Stimulated activated CD4-positive, alpha-beta T cell treated with anti-CD3 and anti-CD28 coated beads, Interleukin-1b, Interleukin-23, amount 100 ng/mL, for 1 hour (primary cell): ENCODE data around the gene CDON.

Experiments
- DNase-seq, 2 donors: peaks; one replicate each; pipeline ENCODE4 v3.0.0-alpha.2; 2020; ENCODE audit warnings: low read depth in 2 of 2

The CDON gene

DNA sequence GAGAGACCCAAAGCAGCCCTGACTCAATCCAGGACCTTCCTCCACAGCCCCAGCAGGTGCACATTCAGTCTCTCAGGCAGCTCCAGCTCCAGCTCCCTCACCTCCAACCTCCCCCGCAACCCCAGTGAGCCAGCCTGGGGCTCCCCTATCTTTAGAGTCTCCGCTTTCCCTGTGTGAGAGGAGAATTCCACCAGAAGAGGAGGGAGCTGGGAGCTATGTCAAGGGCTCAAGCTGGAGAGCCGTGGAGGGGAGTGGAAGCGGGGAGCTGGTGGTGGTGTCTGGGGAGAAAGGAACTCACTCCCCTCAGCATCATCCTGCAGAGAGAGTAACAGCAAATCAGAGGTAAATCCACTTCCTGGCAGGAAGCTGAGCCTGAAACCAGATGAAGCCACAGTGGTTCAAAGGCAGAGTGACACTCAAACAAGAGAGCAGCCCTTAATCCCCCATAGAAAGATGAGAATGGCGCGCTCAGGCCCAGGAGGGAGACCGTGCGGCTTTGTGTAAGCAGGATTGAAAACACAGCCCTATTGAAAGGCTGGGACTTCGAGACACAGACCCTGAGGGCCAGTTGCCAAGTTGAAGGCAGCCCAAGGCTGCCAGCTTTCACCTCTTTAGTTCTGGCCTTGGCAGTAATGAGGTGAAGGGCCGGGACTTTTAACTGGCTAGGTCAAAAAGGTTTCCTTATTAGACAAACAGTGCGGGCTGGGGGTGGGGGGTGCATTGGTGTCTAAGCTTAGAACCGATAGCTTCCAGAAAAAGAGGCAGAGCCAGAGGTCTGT is 21.4 kb upstream of the CDON start:
- no peak for DNase-seq

DNA sequence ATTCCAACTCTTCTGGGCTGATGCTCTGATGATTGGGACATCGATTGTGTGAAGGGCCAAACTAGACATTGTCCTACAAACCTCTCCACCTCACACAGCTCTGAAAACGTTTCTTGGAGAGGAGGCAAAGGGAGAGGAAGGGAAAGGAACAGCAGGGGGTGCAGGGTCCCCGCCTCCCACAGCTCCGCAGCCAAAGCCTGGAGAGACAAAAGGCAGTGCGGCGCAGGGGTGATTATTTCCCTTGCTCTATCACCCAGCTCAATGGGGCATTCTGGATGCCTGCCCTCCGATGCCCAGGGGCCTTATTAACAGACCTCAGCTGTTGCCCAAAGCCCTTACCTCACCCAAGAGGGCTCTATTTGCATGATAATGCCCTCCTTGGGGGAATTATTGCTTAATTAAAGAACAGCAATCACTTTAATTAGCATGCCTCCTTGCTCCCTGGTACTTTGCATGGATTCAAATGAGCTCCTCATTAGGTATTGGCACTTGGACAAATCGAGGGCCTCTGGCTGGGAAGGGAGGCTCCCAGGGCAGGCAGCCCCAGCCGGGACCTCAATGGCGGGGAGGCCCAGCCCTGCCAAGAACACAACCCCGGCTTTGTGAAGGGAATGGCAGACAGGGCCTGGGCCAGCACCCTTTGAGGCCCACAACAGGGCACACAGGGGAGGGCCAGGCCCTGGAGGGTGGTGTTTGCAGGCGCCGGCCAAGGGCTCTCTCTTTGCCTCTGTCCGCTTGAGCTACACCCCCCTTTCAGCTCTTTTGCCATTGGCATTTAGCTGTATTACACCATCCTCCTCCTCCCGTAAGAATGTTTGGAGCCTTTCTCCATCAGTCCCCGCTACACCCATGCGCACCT is 19.8 kb upstream of the CDON start:
- DNase-seq = no peak

DNA sequence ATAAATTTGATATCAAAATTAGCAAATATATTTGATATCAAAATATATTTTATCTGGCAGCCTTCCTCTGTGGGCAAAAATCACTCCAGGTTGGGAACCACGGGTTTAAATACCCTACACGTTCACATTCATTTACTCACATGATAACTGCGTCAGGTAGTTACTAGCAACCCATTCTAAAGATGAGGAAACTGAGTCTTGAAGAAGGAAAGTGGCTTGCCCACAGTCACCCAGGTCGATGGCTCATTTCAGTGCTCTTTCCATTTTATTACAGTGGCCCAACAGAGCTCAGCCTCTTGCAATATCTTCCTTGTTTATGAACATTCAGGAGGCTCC is 19.2 kb upstream of the CDON start:
- no peak for DNase-seq

DNA sequence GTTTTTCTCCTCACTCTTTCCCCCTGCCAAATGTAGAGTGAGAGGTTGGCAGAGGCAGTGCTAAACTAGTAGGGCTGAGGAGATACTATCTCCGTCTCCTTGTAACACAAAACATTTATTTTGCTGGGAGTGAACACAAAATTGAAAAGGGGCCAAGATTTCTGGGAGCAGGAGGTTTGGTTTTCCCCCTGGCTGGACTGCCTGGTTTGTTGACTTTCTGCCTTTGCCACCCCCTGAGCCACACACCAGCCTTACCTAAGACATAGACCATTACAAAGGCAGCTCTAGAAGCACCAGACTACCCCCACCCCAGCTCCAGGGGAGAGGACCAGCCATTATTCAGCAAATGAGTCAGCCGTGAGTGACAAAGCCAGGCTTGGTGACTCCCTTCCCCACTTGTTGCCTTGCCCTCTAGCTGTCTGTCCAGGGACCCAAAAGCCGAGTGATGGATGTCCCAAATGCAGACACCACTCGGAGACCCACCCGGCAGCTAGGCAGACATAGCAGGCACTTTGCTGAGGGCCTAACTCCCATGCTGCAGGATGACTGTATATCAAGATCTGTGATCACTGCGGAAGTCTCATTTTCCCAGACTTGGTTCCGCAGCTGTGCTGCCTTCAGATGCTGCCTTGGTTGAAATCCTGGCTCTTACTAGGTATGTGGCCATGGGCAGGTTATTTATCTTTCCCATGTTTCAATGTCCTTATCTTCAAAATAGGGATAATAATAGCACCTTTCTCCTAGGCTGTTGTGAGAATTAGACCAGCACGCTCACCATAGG is 17.7 kb upstream of the CDON start:
- no peak for DNase-seq

DNA sequence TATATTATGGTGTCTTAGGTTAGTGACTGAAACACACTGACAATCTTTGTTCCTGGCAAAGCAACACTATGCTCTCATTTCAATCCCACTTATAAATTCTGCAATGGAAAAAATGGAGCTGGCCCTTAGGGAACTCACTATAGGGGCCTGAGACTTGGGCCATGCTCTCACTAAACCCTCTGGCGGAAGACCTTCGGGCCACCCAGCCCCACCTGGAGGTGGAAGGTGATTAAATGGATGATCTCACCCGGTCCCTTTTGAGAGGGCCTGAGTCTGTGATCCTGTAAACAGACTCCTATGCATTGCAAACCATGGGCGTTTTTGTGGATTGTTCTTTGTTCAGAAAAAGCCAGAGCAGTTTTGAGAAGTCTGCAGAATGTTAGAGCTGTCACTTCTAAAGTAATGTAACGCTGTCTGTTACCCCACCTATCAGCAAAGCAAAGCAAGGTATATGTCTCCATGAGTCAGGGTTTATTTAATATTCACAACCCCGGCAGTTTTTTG is 17.0 kb upstream of the CDON start:
- DNase-seq = no peak

DNA sequence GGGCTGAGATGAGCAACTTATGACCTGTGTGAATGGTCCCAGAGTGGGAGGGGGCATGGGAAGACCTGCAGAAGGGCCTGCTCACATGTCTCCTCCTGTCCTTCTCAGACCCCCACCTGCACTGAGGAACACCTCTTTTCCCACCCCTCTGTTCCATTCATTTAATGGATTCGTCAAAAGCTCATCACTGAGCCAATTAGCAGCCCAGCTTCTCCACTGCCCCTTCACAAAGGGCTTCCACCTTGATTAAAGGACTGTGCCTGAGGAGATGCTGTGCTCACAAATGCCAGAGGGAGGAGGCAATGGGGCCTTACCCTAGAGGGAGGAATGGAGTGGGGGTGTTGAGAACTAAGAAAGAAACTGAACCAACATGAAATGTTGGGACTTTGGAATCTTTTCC is 14.0 kb upstream of the CDON start:
- no peak for DNase-seq

DNA sequence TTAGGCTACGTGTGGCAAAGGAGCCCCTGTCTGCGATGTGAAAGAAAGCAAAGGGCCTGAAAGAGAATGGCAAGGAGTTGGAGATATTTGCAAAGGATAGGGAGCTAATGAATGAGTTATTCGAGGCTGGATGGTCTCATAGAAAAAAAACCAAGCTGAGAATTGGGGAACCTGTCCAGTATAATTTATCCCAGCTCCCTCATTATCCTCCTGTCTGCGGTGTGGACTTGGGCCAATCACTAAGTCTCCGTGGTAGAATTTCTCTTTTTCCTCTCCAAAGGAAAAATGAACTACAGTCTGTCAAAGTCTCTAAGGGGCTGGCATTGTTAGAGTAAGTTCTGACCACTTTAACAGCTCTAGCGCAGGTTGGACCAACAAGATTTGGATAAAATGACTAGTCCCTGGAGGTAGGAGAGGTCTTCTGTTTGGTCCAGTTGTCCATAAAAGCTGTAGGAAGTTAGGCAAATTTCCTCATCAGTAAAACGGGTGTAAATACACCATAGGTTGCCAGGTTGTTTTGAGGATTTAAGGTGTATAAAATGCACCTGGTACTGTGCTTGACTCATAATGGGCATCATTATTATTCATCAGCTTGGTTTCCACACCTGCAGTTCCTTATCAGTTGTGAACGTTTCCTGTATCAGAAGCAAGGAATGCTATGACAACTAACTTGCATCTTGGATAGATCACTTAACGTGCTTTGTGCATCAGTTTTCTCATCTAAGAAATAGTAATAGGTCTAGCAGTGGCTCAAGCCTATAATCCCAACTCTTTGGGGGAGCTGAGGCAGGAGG is 10.3 kb upstream of the CDON start:
- DNase-seq = no peak

DNA sequence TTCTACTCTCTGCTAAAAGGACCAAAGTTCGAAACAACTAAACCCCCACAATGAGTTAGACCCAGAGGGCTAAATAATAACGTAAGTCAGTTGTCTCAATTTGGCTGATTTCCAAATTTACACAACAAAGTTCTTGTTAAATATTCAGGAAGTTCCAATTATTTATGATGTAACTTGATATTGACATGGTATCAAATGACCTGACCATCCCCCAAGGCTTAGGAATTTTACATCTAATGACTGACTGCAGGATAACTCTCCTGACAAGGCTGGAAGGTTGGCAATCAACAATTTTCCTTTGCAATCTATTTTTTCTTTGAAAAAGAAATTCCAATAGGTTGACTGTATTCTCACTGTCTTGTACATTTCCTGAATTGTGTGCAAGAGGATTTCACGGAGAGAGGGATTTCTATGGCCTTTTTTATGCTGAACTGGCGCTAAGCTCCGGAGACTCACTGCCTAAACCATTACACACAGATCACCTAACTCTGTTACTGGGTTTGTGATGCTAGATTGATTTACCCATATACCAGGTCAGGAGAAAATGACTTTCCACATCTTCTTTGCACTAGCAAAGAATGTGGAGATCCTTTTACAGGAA is 9.6 kb upstream of the CDON start:
- no peak for DNase-seq

DNA sequence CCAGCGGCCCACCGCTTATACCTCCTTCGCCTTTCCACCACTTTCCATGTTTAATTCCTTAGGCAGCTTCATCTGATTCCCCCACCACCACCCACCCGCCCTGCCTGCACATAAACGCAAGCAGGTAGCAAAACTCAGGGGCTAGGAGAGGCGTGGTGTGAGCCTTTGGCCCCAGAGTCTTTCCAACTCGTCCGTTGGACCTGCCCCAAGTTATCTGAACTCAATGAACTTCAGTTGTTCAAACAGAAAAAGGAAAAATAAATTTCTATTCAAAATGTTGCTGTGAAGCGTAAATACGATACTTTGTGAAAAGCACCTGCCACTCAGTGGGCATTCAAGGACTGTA is 814 bp upstream of the CDON start:
- no peak for DNase-seq

DNA sequence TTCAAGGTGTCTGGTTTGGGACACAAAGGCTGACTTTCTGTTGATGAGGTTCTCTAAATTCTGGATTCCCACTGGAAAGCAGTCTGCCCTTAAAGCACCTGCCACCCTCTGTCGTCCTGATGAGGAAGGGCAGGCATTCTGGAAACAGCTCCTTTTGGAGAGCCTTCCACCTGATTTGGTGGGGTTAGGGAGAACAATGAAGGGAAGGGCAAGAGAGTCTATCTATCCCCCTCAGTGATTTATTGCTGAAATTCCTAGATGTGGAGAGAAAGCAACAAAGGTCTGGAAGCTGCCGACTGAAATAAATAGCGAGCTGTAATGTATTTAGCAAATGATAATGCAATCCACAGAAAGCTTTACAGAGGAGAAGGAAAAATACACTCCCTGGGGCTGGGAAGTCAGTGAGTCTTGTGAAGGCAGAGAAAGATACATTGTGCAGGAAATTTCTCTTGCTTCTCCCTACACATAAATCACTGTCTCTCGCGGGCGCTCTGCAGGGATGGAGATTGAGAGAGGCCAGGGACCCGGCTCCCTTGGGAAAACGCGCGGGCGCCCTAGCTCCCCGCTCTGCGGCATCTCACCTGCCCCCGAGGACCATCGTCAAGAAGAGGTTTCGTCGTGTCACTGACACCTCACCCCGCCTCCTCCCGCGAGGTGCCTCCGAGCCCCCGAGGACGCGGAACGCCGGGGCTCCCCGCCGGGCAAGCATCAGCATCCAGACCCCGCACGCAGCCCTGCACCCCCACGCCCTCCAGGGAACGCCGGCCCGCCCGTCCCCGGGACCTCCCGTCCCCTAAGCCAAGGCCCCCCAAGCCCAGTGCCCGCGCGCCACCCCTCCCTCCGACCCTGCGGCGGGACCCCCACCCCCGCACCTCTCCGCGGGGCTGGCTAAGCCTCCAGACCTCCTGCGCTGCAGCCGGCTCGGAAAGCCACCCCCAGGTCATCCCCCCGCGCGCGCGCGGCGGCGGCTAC is 673 bp downstream of the CDON start:
- no peak for DNase-seq

DNA sequence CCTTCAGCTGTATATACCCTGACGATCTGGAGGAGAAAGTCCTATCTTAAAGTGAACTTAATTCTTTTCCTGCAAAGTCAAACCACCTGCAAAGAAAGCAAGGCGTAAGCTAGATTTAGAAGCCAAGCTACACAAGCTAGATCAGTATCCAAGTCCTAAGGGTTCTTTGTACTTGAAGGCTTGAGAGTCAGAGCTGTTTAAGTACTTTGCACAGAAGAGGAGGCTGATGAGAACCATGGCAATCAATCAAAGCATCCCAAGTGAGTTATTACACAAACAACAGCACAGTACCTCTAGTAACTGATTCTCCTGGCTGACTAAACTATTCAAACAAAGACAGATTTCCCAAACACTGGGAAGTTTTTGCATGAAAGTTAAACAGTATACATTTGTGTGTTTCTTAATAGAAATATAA is 1.9 kb downstream of the CDON start:
- DNase-seq = no peak

DNA sequence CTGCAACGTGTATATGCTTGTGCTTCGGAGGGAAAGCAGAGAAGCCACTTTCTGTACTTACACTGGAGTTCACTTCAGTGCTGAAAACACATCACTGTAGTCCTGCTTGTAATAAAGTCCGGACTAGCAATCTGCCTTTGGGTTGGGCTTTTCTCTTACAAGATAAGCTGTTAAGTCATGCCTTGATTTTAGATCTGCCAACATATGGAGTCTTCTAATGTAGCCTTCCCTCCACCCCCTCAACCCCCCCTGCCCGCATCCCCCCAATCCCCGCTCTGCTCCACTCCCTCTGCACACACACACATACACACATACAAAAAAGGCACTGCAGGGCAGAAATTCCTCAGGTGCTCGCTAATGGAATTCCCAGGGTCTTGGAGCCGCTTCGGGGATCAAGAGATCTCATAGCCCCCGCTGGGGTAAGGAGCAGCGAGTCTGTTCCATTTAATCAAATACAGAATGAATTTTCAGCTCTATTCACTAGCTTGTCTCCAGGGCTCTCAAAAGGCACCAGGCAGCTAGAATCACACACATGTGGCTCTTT is 3.4 kb downstream of the CDON start:
- DNase-seq = no peak

DNA sequence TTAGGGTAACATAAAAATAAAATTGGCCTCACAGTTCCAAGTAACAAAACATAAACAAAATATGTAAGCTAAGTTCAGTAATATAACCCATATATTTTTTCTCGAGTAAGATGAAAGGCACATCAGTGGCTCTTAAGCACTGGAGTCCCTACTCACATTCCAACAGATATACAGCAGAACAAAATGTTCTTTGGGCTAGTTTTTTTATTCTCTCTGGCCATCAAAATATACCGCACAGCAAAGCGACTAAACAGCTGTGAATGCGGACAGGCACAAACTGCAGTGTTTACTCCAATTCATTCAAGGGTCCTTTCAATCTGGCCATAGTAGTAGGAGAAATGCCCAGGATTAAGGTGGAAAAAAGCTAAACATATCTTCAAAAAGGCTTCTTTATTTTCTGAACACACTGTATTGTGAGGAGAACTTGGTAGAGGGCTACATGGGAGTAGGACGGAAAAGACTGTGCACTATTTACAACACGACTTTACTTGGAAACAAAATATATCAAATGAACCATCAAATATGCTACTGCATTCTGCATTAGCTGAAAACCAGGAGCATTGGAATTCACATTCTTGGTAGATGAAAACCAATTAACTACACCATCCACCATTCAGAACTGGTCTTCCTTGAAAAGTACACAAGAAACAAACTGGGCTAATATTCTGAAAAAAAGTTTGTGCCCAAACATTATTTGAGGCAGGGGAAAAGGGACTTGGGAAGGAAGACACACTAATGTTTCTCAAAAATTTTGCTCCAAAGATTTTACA is 4.4 kb downstream of the CDON start:
- DNase-seq = no peak

DNA sequence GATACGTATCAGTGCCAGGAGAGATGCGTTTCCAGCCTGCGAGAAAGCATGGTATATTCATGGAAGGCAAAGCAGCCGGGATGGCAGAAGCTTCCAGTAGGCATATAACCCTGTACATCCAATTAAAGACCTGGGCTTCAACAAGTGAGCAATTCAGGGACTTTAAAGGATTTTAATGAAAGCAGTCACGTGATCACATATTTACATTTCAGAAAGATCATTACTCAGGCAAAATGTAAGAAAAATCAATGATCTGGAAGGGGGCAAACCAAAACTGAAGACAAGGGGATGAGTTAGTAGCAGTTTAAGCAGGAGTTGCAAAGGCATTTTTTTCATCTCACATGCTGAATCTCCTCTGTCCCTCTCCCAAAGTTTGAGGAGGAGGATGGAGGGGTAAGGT is 7.8 kb downstream of the CDON start:
- DNase-seq = no peak

DNA sequence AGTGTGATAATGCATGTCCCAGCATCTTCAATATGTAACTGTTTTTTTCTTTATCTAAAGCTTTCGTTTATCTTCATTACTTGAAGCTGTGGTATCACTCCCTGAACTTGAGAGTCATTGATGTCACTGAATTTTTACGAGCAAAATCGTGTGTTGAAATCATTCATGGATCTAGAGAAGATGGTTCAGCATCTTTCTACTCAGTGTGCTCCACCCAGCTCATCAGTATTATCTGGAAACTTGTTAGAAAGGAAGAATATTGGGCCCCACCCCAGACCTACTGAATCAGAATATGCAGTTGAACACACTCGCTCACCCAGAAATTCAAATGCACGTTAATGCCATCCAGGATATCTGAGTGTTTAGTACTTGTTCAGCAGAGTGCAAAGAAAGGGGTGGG is 8.3 kb downstream of the CDON start:
- no peak for DNase-seq

DNA sequence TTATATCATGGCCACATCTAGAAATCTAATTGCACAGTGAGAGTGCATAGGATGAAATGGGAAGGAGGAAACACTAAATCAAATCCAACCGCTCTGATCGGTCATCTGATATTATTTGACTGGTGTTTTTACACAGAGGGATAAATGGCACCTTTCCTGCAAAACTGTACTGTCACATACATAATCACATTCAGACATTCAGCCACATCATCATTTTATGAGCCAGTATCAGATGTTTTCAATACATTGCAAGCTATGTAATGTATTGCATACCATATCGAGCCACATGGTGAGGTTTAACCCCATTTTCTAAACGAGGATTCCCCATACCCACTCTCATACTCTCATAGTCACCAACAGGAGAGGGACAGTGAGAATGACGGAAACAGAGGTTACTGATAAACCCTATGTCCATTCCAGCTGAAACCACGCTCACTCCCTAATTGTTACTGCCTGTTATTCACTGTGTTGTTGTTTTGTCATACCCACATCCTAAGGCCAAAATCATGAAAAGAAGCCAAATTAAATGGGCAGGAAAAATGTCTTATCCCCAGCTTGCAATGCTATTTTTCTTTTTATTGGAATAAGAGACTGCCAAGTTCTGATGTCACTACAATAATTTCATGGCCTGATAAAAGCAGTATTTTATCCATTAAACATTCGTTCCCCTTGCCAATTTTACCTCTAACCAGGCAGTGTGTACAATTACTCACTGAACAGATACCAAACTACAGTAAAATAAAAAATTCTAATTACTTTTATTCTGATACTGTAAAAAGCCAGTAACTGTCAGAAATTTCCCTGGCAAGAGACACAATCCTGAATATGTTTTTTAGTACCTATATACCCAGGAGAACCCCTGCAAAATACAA is 9.0 kb downstream of the CDON start:
- DNase-seq = no peak

DNA sequence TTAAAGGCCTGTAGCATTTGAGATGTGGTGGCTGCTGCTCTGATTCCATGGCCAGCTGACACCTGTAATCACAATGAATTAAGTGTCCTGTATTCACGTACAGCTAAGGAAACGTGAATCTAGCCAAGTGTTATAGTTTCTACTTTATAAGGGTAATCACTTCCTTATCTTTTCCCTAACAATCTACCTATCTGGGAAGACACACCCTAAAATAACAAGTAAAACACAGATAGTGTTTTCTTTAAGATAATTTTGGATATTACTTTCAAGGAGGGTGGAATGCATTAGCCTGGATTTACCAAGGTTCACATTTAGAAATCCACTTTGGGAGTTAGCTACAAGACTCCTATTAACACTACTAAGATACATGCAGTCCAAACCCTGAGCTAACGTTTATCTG is 11.5 kb downstream of the CDON start:
- no peak for DNase-seq

DNA sequence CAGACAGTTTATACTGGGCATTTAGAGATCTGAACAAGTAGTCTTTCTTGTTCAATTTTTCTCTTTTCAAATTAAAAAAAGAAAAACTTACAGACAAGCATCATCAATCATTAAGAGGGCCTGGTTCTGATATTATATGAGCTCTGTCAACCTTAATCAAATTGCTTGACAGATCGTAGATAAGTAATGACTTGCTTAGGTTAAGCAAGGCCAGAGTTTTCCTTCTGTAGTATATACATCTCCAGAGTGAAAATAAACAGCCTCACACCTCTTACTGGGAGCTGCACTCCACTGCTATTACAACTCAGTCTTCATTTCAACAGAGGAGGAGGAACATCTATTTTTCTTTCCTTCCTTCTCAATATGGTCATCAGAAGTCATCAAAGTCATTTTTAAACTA is 13.5 kb downstream of the CDON start:
- DNase-seq = no peak
